Karpas-422 (cell line): ENCODE measurements around the gene ST7. TPM values are rescaled to one million over a fixed set of nuclear protein-coding genes. Genes with fewer than 3 reads are reported as not detected.
"Not testable (repeated sequence)": the region's sequence is repeated elsewhere in the genome, so short reads cannot be mapped to it uniquely, and the experiment has no call there.

ENCODE experiments used
- DNase-seq: peaks from one replicate; pipeline ENCODE4 v3.0.0-alpha.2; 2015
- H2AFZ ChIP-seq: fragments of 200-600 bp; sonication (generic); 2 replicates; pipeline ENCODE4 v1.6.1; 2014; ENCODE audit warnings: antibody characterized with exemption, low read length, mixed read lengths
- H3K27ac ChIP-seq: fragments of 200-600 bp; sonication (generic); 2 replicates; pipeline ENCODE4 v1.5.1; 2014; ENCODE audit warnings: mild to moderate bottlenecking, low read length, moderate library complexity
- H3K27me3 ChIP-seq: fragments of 200-600 bp; sonication (generic); 2 replicates; pipeline ENCODE4 v1.6.1; 2014; ENCODE audit warnings: low read length, mixed read lengths
- H3K36me3 ChIP-seq: fragments of 200-600 bp; sonication (generic); 2 replicates; pipeline ENCODE4 v1.6.1; 2014; ENCODE audit warnings: low read length, mixed read lengths; ENCODE audit not compliant: insufficient read depth
- H3K4me1 ChIP-seq: fragments of 200-600 bp; sonication (generic); 2 replicates; pipeline ENCODE4 v1.6.1; 2014; ENCODE audit warnings: mild to moderate bottlenecking, low read length, mixed read lengths
- H3K4me2 ChIP-seq: fragments of 200-600 bp; sonication (generic); 2 replicates; pipeline ENCODE4 v1.6.1; 2014; ENCODE audit warnings: low read length, low read depth, mild to moderate bottlenecking; ENCODE audit not compliant: poor library complexity, severe bottlenecking
- H3K4me3 ChIP-seq: fragments of 200-600 bp; sonication (generic); 2 replicates; pipeline ENCODE4 v1.5.1; 2014; ENCODE audit warnings: mild to moderate bottlenecking, antibody characterized with exemption, low read length, mixed read lengths
- H3K79me2 ChIP-seq: fragments of 200-600 bp; sonication (generic); 2 replicates; pipeline ENCODE4 v1.6.1; 2014; ENCODE audit warnings: mild to moderate bottlenecking, low read length, mixed read lengths
- H3K9ac ChIP-seq: fragments of 200-600 bp; sonication (generic); 2 replicates; pipeline ENCODE4 v1.6.0; 2014; ENCODE audit warnings: low read length
- H3K9me2 ChIP-seq: fragments of 200-600 bp; sonication (generic), shearing (Covaris generic); replicated peaks from 2 replicates; pipeline ENCODE4 v1.6.0; 2014; ENCODE audit warnings: mild to moderate bottlenecking, low read length, moderate library complexity; ENCODE audit not compliant: insufficient read depth
- H3K9me3 ChIP-seq: fragments of 300-700, 200-600 bp; sonication (generic); 2 replicates; pipeline ENCODE4 v1.6.1; 2014; ENCODE audit warnings: low read length, mixed read lengths
- H4K20me1 ChIP-seq: fragments of 200-600 bp; sonication (generic); 2 replicates; pipeline ENCODE4 v1.6.1; 2014; ENCODE audit warnings: mild to moderate bottlenecking, antibody characterized with exemption, low read length, low read depth; ENCODE audit not compliant: insufficient read depth
- total RNA-seq: library from RNA; depleted of rRNA; stranded (reverse); fragments of >200 nt; shearing (Covaris generic); gene quantifications from 2 replicates; pipeline ENCODE4 v1.2.3, GENCODE V29; 2014; ENCODE audit warnings: low replicate concordance

Gene ST7
- total RNA-seq, 1 experiment from 2014 or later, result 4.6 TPM

- no peaks in the 10 kb centered on the region for H3K36me3 ChIP-seq
- H3K4me2 ChIP-seq, result peak overlapping the region; percentile 77
- no peaks in the 10 kb centered on the region for H3K79me2 ChIP-seq
- peaks cover 11% of the 10 kb centered on the region for H3K4me1 ChIP-seq
- H3K9ac ChIP-seq, result peak overlapping the region; percentile 70
- peak; percentile 44 for DNase-seq
- no peaks in the 10 kb centered on the region for H3K27me3 ChIP-seq
- H3K27ac ChIP-seq, result no peak overlapping the region
- H3K4me3 ChIP-seq, result peak overlapping the region; percentile 72
- no peaks in the 10 kb centered on the region for H4K20me1 ChIP-seq
- H3K9me3 ChIP-seq, result no peaks in the 10 kb centered on the region
- H3K9me2 ChIP-seq, result no peaks in the 10 kb centered on the region
- peak overlapping the region; percentile 83; the same call in 1 of the 2 replicates for H2AFZ ChIP-seq
These were observed 871 bp downstream of the ST7 start for GRCh38 chr7:116953906-116954838.

- no peaks in the 10 kb centered on the region for H3K79me2 ChIP-seq
- H3K9me3 ChIP-seq, result no peaks in the 10 kb centered on the region
- no peaks in the 10 kb centered on the region for H3K36me3 ChIP-seq
- no peak for DNase-seq
- no peak overlapping the region for H3K4me3 ChIP-seq
- H4K20me1 ChIP-seq, result no peaks in the 10 kb centered on the region
- H3K9me2 ChIP-seq, result no peaks in the 10 kb centered on the region
- no peak overlapping the region for H3K9ac ChIP-seq
- H3K4me1 ChIP-seq, result peaks cover 11% of the 10 kb centered on the region
- no peak overlapping the region for H3K4me2 ChIP-seq
- H3K27ac ChIP-seq, result no peak overlapping the region
- no peaks in the 10 kb centered on the region for H3K27me3 ChIP-seq
- no peak overlapping the region for H2AFZ ChIP-seq
These were observed 2.0 kb downstream of the ST7 start for GRCh38 chr7:116955340-116955739.

- Histone ChIP-seq H3K4me2 (no peak overlapping the region), H2AFZ (no peak overlapping the region), H3K4me3 (no peak overlapping the region), H3K27me3 (no peaks in the 10 kb centered on the region), H3K9me3 (no peaks in the 10 kb centered on the region), H3K4me1 (peaks cover 11% of the 10 kb centered on the region), H3K9me2 (no peaks in the 10 kb centered on the region), H3K9ac (no peak overlapping the region), H3K36me3 (no peaks in the 10 kb centered on the region), H3K27ac (no peak overlapping the region), H4K20me1 (no peaks in the 10 kb centered on the region), H3K79me2 (no peaks in the 10 kb centered on the region)
- no peak for DNase-seq
These were observed 2.6 kb downstream of the ST7 start for GRCh38 chr7:116955801-116956476.

GRCh38 chr7:116956477-116956804, 3.1 kb downstream of the ST7 start:
- Histone ChIP-seq H3K79me2 (no peaks in the 10 kb centered on the region), H3K4me2 (no peak overlapping the region), H2AFZ (no peak overlapping the region)

GRCh38 chr7:116957874-116958273, 4.6 kb downstream of the ST7 start:
- no peak overlapping the region for H3K4me2 ChIP-seq
- H3K9me2 ChIP-seq, result no peaks in the 10 kb centered on the region
- H3K9ac ChIP-seq, result no peak overlapping the region
- H3K79me2 ChIP-seq, result no peaks in the 10 kb centered on the region
- no peaks in the 10 kb centered on the region for H4K20me1 ChIP-seq
- no peaks in the 10 kb centered on the region for H3K9me3 ChIP-seq
- H3K27me3 ChIP-seq, result no peaks in the 10 kb centered on the region
- DNase-seq, result no peak
- H3K27ac ChIP-seq, result no peak overlapping the region
- no peak overlapping the region for H2AFZ ChIP-seq
- H3K4me3 ChIP-seq, result no peak overlapping the region
- H3K36me3 ChIP-seq, result no peaks in the 10 kb centered on the region
- peaks cover 8% of the 10 kb centered on the region for H3K4me1 ChIP-seq

More at GRCh38 chr7:116956477-116956804, 3.1 kb downstream of the ST7 start:
- Histone ChIP-seq H4K20me1 (no peaks in the 10 kb centered on the region), H3K9ac (no peak overlapping the region), H3K9me3 (no peaks in the 10 kb centered on the region), H3K4me3 (no peak overlapping the region), H3K4me1 (peaks cover 11% of the 10 kb centered on the region), H3K36me3 (no peaks in the 10 kb centered on the region), H3K9me2 (no peaks in the 10 kb centered on the region), H3K27ac (no peak overlapping the region), H3K27me3 (no peaks in the 10 kb centered on the region)
- no peak for DNase-seq

GRCh38 chr7:116961966-116962673, 8.8 kb downstream of the ST7 start:
- DNase-seq, H3K4me3 ChIP-seq, H3K27ac ChIP-seq, H3K27me3 ChIP-seq, H3K4me1 ChIP-seq, H3K4me2 ChIP-seq, H3K9me2 ChIP-seq, H2AFZ ChIP-seq, H3K36me3 ChIP-seq, H4K20me1 ChIP-seq, H3K9me3 ChIP-seq, H3K79me2 ChIP-seq, H3K9ac ChIP-seq: not testable (repeated sequence)

- H3K4me3 ChIP-seq, result no peak overlapping the region
- H4K20me1 ChIP-seq, result no peaks in the 10 kb centered on the region
- H2AFZ ChIP-seq, result no peak overlapping the region
- no peaks in the 10 kb centered on the region for H3K9me2 ChIP-seq
- DNase-seq, result no peak
- H3K27ac ChIP-seq, result no peak overlapping the region
- no peaks in the 10 kb centered on the region for H3K9me3 ChIP-seq
- no peaks in the 10 kb centered on the region for H3K36me3 ChIP-seq
- no peak overlapping the region for H3K4me2 ChIP-seq
- H3K9ac ChIP-seq, result no peak overlapping the region
- H3K27me3 ChIP-seq, result no peaks in the 10 kb centered on the region
- H3K4me1 ChIP-seq, result no peaks in the 10 kb centered on the region
- no peaks in the 10 kb centered on the region for H3K79me2 ChIP-seq
These were observed 9.9 kb downstream of the ST7 start for GRCh38 chr7:116963234-116963633.

- Histone ChIP-seq H3K9me3 (no peaks in the 10 kb centered on the region), H3K27ac (no peak overlapping the region), H3K4me1 (no peaks in the 10 kb centered on the region), H4K20me1 (peaks cover 6% of the 10 kb centered on the region; the same call in 1 of the 2 replicates), H3K9me2 (no peaks in the 10 kb centered on the region), H2AFZ (no peak overlapping the region), H3K9ac (no peak overlapping the region), H3K79me2 (no peaks in the 10 kb centered on the region), H3K27me3 (no peaks in the 10 kb centered on the region), H3K4me2 (no peak overlapping the region), H3K36me3 (no peaks in the 10 kb centered on the region), H3K4me3 (no peak overlapping the region)
- DNase-seq, result no peak
These were observed 13.3 kb downstream of the ST7 start for GRCh38 chr7:116966601-116967000.
